ENCODE data around the gene CHD9. TPM values are rescaled to one million over a fixed set of nuclear protein-coding genes. Genes with fewer than 3 reads are reported as not detected.

The CHD9 gene
- polyA plus RNA-seq, 12 donors = 41.5 to 64.5 (median 53.7) TPM; not detected in 1

- DNase-seq = no peak
These were observed 133.0 kb downstream of the CHD9 start for GRCh38 chr16:53187775-53188174.

GRCh38 chr16:53191413-53191812 is 136.6 kb downstream of the CHD9 start:
- no peak for DNase-seq

GRCh38 chr16:53198933-53199332 is 144.1 kb downstream of the CHD9 start:
- DNase-seq = no peak

- no peak for DNase-seq
These were observed 147.1 kb downstream of the CHD9 start for GRCh38 chr16:53201900-53202299.

GRCh38 chr16:53202398-53202797 is 147.6 kb downstream of the CHD9 start:
- DNase-seq = no peak

- DNase-seq = peak; percentile 83
These were observed 153.3 kb downstream of the CHD9 start for GRCh38 chr16:53207810-53208752.

- DNase-seq = no peak
These were observed 154.6 kb downstream of the CHD9 start for GRCh38 chr16:53209429-53209828.

GRCh38 chr16:53209877-53210276 is 155.1 kb downstream of the CHD9 start:
- no peak for DNase-seq

- no peak for DNase-seq
These were observed 156.5 kb downstream of the CHD9 start for GRCh38 chr16:53211253-53211652.

GRCh38 chr16:53212893-53213223 is 158.1 kb downstream of the CHD9 start:
- DNase-seq = no peak

GRCh38 chr16:53213542-53213941 is 158.8 kb downstream of the CHD9 start:
- DNase-seq = no peak

GRCh38 chr16:53216798-53217197 is 162.0 kb downstream of the CHD9 start:
- no peak for DNase-seq

GRCh38 chr16:53219371-53219770 is 164.6 kb downstream of the CHD9 start:
- DNase-seq = peak; percentile 59

- DNase-seq = no peak
These were observed 165.1 kb downstream of the CHD9 start for GRCh38 chr16:53219795-53220454.

- no peak for DNase-seq
These were observed 165.8 kb downstream of the CHD9 start for GRCh38 chr16:53220585-53220984.

- DNase-seq = no peak
These were observed 170.3 kb downstream of the CHD9 start for GRCh38 chr16:53224951-53225533.

- DNase-seq = no peak
These were observed 178.2 kb downstream of the CHD9 start for GRCh38 chr16:53232826-53233529.

- no peak for DNase-seq
These were observed 180.0 kb downstream of the CHD9 start for GRCh38 chr16:53234836-53235235.

- DNase-seq = no peak
These were observed 181.1 kb downstream of the CHD9 start for GRCh38 chr16:53235851-53236250.

- no peak for DNase-seq
These were observed 194.5 kb downstream of the CHD9 start for GRCh38 chr16:53249331-53249730.

GRCh38 chr16:53257001-53257400 is 202.2 kb downstream of the CHD9 start:
- DNase-seq = no peak

GRCh38 chr16:53258809-53259208 is 204.0 kb downstream of the CHD9 start:
- DNase-seq = no peak

Data from muscle of arm (tissue), 12 donors.